Measurements from ENCODE around the gene TGIF2. TPM values are rescaled to one million over a fixed set of nuclear protein-coding genes. Genes with fewer than 3 reads are reported as not detected.

TGIF2 gene
- total and polyA plus RNA-seq, 2 of the 8 experiments (the other 6 are each of a cell fraction or from before 2014, with no cell fraction given) = 49.7 to 76.7 TPM

DNA sequence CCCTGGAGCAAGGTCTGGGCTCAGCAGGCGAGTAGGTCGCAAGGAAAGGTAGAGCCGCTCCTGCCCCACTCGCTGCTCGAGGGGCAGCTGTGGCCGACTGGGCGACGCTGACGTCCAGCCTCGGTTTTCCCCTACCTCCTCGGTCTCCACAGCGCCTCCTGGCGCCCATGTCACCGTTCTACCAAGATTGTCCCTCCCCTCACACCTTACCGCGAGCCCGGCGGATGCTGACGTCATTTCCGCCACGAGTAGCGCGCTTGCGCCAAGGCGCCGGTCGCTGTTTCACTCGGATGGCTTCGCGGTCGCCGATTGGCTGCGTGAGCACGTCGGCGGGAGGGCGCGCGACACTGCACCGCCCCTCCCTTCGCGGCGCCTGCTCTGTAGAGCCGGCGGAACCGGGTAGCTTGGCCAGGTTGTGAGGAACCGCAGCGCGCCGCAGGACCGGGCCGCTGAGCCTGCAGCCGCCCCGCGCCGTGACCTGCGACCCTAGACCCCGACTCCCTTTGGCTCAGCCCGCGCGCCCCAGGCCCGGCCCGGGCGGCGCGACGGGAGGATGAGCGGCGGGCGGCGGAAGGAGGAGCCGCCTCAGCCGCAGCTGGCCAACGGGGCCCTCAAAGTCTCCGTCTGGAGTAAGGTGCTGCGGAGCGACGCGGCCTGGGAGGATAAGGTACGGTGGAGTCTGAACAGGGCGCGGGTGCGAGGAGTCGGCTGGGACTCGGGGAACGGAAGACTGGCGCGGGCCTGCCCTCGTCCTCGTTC lies 32.2 kb downstream of the TGIF2 start, which contains the start of gene RAB5IF:
RAB5IF (plus strand) TSS at position 381 of the 759 bp plus-strand sequence; CDS start at position 554, 173 bp downstream.
- peaks cover 0 to 14% of the 10 kb centered on the region in 2 experiments for H4K20me1 ChIP-seq (replicated peaks in 1 of 2; ENCODE audit: control insufficient read depth in 1 of 2, insufficient read depth in 2 of 2, low read length in 2 of 2)
- H3K23me2 ChIP-seq (ENCODE audit: low read depth, low read length) = peaks cover 4% of the 10 kb centered on the region
- H3K79me2 ChIP-seq (ENCODE audit: control insufficient read depth in 1 of 2, insufficient read depth in 2 of 2, low read length in 2 of 2) = peaks cover 10 to 26% of the 10 kb centered on the region in 2 experiments
- H2AFZ ChIP-seq (ENCODE audit: low read length) = peak within 1 kb of the TSS; percentile 19; the same call in 1 of the 2 replicates
- POLR2A ChIA-PET (ENCODE audit: partially characterized antibody) = interaction anchor here (0.8 to 26.6 kb wide), 17 partner anchors 8 to 450 kb away, joined by 3 to 388 read pairs (median 4); partner anchors contain the start of gene TGIF2
- peak; percentile 48 for FAIRE-seq
- no peak within 1 kb of the TSS for H3K14ac ChIP-seq (ENCODE audit: insufficient read length)
- H3K27me3 ChIP-seq (replicated peaks in 1 of 4; ENCODE audit: control insufficient read depth in 3 of 4, extremely low read depth in 1 of 4, insufficient read depth in 3 of 4, low read length in 3 of 4) = no peaks in the 10 kb centered on the region; a peak in 1 of 7 replicates
- WGBS, 2 experiments (ENCODE audit: extremely low coverage in 1 of 2, insufficient coverage in 1 of 2, insufficient read length in 1 of 2, insufficient replicate concordance in 2 of 2, low coverage in 1 of 2, low lambda C conversion rate in 2 of 2, missing lambda C conversion rate in 1 of 2) = 1% methylated on average over 65 of the region's 90 CpGs; no CpG with 5 or more reads in 1 of the 2 experiments
- peak within 1 kb of the TSS; percentile 91 for H3K56ac ChIP-seq (replicated peaks; ENCODE audit: insufficient read length, low read depth, low read length)
- peak within 1 kb of the TSS; percentile 53 to 94 (median 86) for H3K9ac ChIP-seq (replicated peaks in 1 of 4; ENCODE audit: extremely low read depth in 1 of 4, low read depth in 3 of 4, low read length in 3 of 4)
- H3K4me2 ChIP-seq (ENCODE audit: insufficient read depth in 1 of 2, low read depth in 2 of 2, low read length in 2 of 2) = peak within 1 kb of the TSS; percentile 92 to 100
- peak; percentile 99 to 100 for DNase-seq (ENCODE audit: low read depth in 1 of 2, low spot score in 2 of 2)
- peak within 1 kb of the TSS; percentile 73 to 98 (median 95) for H3K4me3 ChIP-seq (ENCODE audit: extremely low read depth in 1 of 4, insufficient read depth in 2 of 4, low read depth in 3 of 4, low read length in 4 of 4)
- peak within 1 kb of the TSS; percentile 87 for H4K8ac ChIP-seq (ENCODE audit: extremely low read depth, insufficient read depth, low read length)
- peak within 1 kb of the TSS; percentile 78; the same call in 1 of the 2 replicates for H3K27ac ChIP-seq (ENCODE audit: low read depth, low read length)
- H4K91ac ChIP-seq (replicated peaks; ENCODE audit: insufficient read length, low read length) = peak within 1 kb of the TSS; percentile 79
- peak within 1 kb of the TSS; percentile 42; the same call in 1 of the 2 replicates for H2AK5ac ChIP-seq (ENCODE audit: low read depth, low read length)
- peaks cover 0 to 4% (median 2%) of the 10 kb centered on the region in 4 experiments; a peak in 3 of 7 replicates for H3K4me1 ChIP-seq (replicated peaks in 1 of 4; ENCODE audit: control insufficient read depth in 3 of 4, insufficient read depth in 4 of 4, low read length in 3 of 4)
- peaks cover 13% of the 10 kb centered on the region for H3K79me1 ChIP-seq (ENCODE audit: low read depth, low read length)
- peaks cover 11 to 26% (median 19%) of the 10 kb centered on the region in 4 experiments for H3K36me3 ChIP-seq (ENCODE audit: control insufficient read depth in 2 of 4, insufficient read depth in 4 of 4, low read length in 3 of 4)
- no peak within 1 kb of the TSS for H2BK15ac ChIP-seq (ENCODE audit: low read length)
- H3K9me3 ChIP-seq (ENCODE audit: insufficient read depth in 2 of 2, low read depth in 1 of 2, low read length in 1 of 2) = no peaks in the 10 kb centered on the region
- H2BK120ac ChIP-seq (replicated peaks; ENCODE audit: low read depth, low read length) = no peak within 1 kb of the TSS
- no peak within 1 kb of the TSS for H2BK20ac ChIP-seq (ENCODE audit: low read length)
- peak within 1 kb of the TSS; percentile 49 for H2BK5ac ChIP-seq (ENCODE audit: low read depth, low read length)
- CTCF ChIA-PET (ENCODE audit: partially characterized antibody) = interaction anchor here (0.5 to 4.1 kb wide), 29 partner anchors 9 to 149 kb away, joined by 3 to 67 read pairs (median 4); partner anchors contain the start of gene SLA2
- peak within 1 kb of the TSS; percentile 2 for H4K5ac ChIP-seq (ENCODE audit: insufficient read length, low read depth, low read length)
- no peak within 1 kb of the TSS for H3K23ac ChIP-seq (ENCODE audit: insufficient read length)
- H3K18ac ChIP-seq (ENCODE audit: extremely low read depth, low read length) = peak within 1 kb of the TSS; percentile 54
- H3K4ac ChIP-seq (replicated peaks; ENCODE audit: insufficient read length, low read depth, low read length) = peak within 1 kb of the TSS; percentile 35
- H2BK12ac ChIP-seq (ENCODE audit: low read depth, low read length) = peak within 1 kb of the TSS; percentile 64; the same call in 1 of the 2 replicates
- peak; percentile 62; the same call in 1 of the 2 replicates for TF ChIP-seq GTF2F1 (IDR thresholded peaks at IDR 0.05; ENCODE audit: borderline replicate concordance, low read depth, low read length)
- TF ChIP-seq RAD21 (IDR thresholded peaks at IDR 0.05 in 1 of 2, conservative IDR thresholded peaks at IDR 0.05 in 1 of 2; ENCODE audit: low read depth in 2 of 2, low read length in 2 of 2) = peak; percentile 77 to 79
- TF ChIP-seq, protein P1, sequence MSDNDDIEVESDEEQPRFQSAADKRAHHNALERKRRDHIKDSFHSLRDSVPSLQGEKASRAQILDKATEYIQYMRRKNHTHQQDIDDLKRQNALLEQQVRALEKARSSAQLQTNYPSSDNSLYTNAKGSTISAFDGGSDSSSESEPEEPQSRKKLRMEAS (IDR thresholded peaks at IDR 0.05) = peak; percentile 88
- TF ChIP-seq ZNF274 (IDR thresholded peaks at IDR 0.05; ENCODE audit: borderline replicate concordance, extremely low read depth, low read length) = no peak
- TF ChIP-seq JUN (IDR thresholded peaks at IDR 0.05; ENCODE audit: low read depth, low read length) = peak; percentile 70; the same call in 1 of the 2 replicates
